Cardiac fibroblast (primary cell): ENCODE measurements around the gene NPAS2.

ENCODE experiments used
- DNase-seq, 2 donors: peaks; one replicate each; pipeline versions ENCODE4 v3.0.0 to v3.0.0-alpha.2; 2010; ENCODE audit warnings: low read depth in 2 of 2
- H3K4me3 ChIP-seq, 2 donors: replicated peaks in 1 of 2; 1 replicate in 1 of 2; 2 replicates in 1 of 2; pipeline ENCODE4 v1.5.1; 2011; ENCODE audit warnings: low read depth in 2 of 2, low read length in 2 of 2, mild to moderate bottlenecking in 2 of 2, moderate library complexity in 1 of 2
- TF ChIP-seq, protein P1 (sequence below): IDR thresholded peaks from one replicate; pipeline ENCODE4 v1.5.1; 2011; ENCODE audit warnings: low read depth, mild to moderate bottlenecking, low read length, inconsistent platforms

The NPAS2 gene

DNA sequence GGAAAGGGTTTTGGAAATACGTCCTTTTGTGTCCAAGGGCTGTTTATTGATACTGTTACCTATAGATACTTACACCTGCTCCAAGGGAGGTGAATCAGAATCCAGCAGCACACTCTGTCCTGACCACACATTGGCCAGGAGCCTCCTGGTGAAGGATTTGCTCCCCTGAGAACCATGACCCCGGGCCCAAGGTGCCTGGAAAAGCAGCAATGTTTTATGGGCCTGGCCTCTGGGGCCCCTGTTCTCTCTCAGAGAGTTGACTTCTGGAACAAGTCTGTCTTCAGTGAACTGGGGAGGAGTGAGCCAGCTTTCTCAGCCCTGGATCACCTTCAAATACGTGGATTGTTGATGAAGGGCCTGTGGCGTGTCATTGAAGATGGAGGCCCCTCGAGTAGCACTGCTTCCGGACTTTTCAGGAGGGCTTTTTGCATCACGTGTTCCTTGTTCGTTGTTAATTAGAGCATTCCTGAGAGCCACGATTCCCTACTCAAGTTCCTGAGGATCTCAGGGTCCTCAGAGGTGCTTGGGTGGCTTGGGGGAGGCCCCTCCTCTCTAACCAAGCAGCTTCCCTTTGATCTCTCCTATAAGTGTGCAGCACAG lies 103.6 kb downstream of the NPAS2 start:
- no peak overlapping the region for H3K4me3 ChIP-seq
- DNase-seq: no peak
- TF ChIP-seq, protein P1, sequence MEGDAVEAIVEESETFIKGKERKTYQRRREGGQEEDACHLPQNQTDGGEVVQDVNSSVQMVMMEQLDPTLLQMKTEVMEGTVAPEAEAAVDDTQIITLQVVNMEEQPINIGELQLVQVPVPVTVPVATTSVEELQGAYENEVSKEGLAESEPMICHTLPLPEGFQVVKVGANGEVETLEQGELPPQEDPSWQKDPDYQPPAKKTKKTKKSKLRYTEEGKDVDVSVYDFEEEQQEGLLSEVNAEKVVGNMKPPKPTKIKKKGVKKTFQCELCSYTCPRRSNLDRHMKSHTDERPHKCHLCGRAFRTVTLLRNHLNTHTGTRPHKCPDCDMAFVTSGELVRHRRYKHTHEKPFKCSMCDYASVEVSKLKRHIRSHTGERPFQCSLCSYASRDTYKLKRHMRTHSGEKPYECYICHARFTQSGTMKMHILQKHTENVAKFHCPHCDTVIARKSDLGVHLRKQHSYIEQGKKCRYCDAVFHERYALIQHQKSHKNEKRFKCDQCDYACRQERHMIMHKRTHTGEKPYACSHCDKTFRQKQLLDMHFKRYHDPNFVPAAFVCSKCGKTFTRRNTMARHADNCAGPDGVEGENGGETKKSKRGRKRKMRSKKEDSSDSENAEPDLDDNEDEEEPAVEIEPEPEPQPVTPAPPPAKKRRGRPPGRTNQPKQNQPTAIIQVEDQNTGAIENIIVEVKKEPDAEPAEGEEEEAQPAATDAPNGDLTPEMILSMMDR: no peak

DNA sequence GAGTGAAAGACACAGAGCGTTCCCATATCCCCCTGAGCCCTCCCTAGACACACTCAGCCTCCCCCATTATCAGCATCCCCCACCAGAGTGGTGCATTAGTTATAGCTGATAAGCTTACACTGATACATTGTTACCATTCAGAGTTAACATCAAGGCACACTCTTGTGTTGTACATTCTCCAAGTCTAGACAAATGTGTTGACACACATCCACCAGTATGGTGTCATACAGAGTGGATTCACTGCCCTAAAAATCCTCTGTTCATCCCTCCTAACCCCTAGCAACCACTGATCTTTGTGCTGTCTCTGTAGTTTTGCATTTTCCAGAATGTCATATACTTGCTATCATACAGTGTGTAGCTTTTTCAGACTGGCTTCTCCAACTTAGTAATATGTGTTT lies 104.2 kb downstream of the NPAS2 start:
- TF ChIP-seq, protein P1: no peak

DNA sequence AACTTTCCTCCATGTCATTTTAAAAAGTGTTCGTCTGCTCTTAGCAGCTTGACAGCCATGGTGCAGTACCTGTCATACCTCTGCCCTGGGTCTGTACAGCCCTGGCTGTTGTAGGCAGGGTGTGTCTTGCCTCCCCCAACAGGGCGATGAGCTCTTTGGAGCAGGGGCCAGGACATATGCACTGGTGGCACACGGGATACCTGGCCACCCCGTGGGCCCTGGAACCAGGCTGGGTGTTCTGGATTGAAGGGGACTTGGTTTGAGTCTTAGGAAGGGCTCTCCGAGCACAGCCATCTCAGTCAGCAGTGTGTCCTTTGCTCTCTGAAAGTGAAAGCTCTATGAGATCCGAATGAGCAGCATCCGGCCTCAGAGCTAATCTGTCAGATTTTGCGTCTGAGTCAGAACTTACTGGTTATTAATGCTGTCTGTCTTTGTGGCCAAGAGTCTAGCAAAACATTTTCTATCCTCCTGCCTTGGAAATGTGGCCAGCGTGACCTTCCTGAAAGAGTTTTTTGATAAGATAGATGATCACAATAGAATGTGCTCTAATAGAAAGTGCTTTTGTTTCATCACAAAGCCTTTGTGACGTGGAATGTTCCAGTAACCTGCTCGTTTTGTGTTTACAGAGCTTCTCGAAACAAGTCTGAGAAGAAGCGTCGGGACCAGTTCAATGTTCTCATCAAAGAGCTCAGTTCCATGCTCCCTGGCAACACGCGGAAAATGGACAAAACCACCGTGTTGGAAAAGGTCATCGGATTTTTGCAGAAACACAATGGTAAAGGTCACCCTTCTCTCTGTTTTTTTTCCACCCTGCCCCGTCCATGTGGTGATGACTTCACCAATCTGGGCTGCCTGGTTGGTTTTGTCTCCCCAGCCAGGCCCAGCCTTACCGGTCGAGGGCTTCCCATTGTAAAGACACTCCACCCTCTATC lies 104.8 kb downstream of the NPAS2 start:
- H3K4me3 ChIP-seq: peak overlapping the region; percentile 29 to 44
- TF ChIP-seq, protein P1: no peak
- DNase-seq: peak; percentile 83 to 85

More for the DNA sequence above, 104.2 kb downstream of the NPAS2 start:
- H3K4me3 ChIP-seq: peak overlapping the region; percentile 29 to 44
- DNase-seq: peak in 1 of 2 donors; percentile 50

DNA sequence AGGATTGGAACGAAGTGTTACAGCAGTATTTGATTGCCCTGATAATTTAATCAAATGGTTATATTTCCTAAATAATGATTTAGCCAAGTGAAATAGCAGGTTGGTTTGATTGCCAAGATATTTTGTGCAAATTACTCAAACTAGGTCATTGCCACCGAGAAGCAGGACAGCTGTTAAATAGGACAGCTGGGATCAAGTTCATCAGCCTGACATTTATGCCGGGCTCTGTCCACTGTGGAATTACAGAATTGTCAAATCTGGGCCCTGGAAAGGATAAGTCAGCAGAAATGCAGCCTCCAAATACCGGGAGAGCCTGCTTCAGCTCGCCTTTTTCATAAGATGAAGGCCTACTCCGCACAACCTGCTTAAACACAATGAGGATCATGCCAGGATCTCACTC lies 108.3 kb downstream of the NPAS2 start:
- TF ChIP-seq, protein P1: no peak
- no peak overlapping the region for H3K4me3 ChIP-seq
- no peak for DNase-seq

DNA sequence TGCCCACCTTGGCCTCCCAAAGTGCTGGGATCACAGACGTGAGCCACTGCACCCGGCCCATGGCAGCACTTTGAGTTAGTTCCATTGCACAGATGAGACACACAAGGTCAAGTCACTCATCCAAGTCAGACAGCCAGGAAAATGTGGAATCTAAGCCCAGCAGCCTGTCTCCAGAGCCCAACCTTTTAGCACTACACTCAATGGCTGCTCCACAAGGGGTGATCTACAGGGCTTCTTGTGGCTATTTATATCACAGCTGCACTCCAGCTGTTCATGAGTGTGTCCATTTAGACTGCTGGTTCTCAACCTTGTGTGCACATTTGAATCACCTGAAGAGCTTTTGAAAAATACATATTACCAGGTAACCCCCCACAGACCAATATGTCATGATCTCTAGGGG lies 109.2 kb downstream of the NPAS2 start:
- TF ChIP-seq, protein P1: no peak
- H3K4me3 ChIP-seq: no peak overlapping the region
- DNase-seq: no peak

DNA sequence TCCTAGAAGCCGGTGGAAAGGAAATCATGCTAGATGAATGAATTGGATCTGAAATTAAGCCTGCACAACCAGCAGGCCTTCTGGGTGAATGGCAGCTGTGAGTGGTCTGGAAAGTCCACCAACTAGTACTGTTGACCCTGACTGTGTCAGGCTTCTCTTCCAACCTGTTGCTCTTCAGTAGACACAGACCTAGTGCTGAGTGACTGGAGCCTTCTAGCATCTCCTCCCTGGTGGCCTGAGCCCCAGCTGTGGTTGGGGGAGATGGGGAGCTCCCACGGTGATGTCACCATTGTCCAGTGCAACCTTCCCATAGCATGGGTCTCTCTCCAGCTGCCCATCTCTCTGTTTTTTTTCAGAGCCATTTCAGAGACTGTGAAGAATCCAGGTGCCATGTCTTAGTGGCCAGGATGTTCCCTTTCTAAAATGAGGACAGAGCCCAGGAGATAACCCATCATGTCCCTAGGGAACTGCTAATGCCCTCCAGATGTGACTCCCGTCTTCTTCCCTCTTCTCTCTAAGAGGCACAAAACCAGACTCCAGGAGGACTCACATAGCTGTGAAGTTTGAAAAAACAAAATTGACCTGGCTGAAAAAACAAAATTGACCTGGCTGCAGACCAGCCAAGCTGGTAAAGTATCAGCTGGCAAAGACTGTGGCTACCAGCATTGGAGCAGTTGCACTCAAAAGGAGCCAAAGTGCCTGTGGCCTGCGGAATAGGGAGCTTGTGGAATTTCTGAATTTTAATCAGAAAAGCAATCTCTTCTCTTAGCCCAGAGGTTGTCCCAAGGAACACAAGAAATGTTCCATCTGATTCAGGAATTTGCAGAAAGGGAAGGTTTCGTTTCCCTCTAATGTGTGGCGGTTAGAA lies 114.8 kb downstream of the NPAS2 start:
- DNase-seq: no peak
- H3K4me3 ChIP-seq: no peak overlapping the region

More for the DNA sequence above, 114.8 kb downstream of the NPAS2 start:
- TF ChIP-seq, protein P1: no peak
